Keratinocyte (primary cell): ENCODE measurements around the gene OGFRL1. TPM values are rescaled to one million over a fixed set of nuclear protein-coding genes. Genes with fewer than 3 reads are reported as not detected.

Source experiments
- DNase-seq: peaks from one replicate; pipeline ENCODE4 v3.0.0-alpha.2; 2011; ENCODE audit warnings: low read depth, missing footprints, low spot score
- FAIRE-seq: peaks from 2 replicates; lab custom pipeline; 2011; peaks lifted over from hg19 to GRCh38; lab: Jason Lieb, UNC
- H2AFZ ChIP-seq: 2 replicates; pipeline ENCODE4 v1.6.0; 2012; ENCODE audit warnings: low read length, control low read depth, inconsistent platforms; ENCODE audit not compliant: control insufficient read depth
- H3K27ac ChIP-seq: 2 replicates; pipeline ENCODE4 v1.5.1; 2011; ENCODE audit warnings: low read length; ENCODE audit not compliant: control insufficient read depth, insufficient read depth
- H3K27me3 ChIP-seq: 3 replicates; pipeline ENCODE4 v1.6.0; 2011; ENCODE audit warnings: low read length; ENCODE audit not compliant: control insufficient read depth, insufficient read depth; ENCODE audit errors: extremely low read depth
- H3K36me3 ChIP-seq, 2 experiments: 2 replicates in 1 of 2; 3 replicates in 1 of 2; pipeline ENCODE4 v1.5.1; 2011; ENCODE audit warnings: low read length in 2 of 2, mild to moderate bottlenecking in 1 of 2; ENCODE audit not compliant: control insufficient read depth in 2 of 2, insufficient read depth in 2 of 2; ENCODE audit errors: extremely low read depth in 1 of 2
- H3K4me1 ChIP-seq: 3 replicates; pipeline ENCODE4 v1.5.1; 2011; ENCODE audit warnings: low read length; ENCODE audit not compliant: control insufficient read depth, insufficient read depth; ENCODE audit errors: extremely low read depth
- H3K4me2 ChIP-seq: 3 replicates; pipeline ENCODE4 v1.6.0; 2011; ENCODE audit warnings: low read depth, low read length; ENCODE audit not compliant: control insufficient read depth, insufficient read depth; ENCODE audit errors: extremely low read depth
- H3K4me3 ChIP-seq, 3 experiments: fragments of 200-600 bp in 1 of 3; sonication (generic) in 1 of 3; 2 replicates in 2 of 3; 3 replicates in 1 of 3; pipeline ENCODE4 v1.5.1; 2011 to 2016; ENCODE audit warnings: low read length in 3 of 3, mild to moderate bottlenecking in 3 of 3, control low read depth in 2 of 3, inconsistent platforms in 1 of 3, low read depth in 1 of 3, mixed read lengths in 1 of 3, mixed run types in 1 of 3, moderate library complexity in 1 of 3; ENCODE audit not compliant: control insufficient read depth in 2 of 3, insufficient read depth in 2 of 3; ENCODE audit errors: extremely low read depth in 1 of 3
- H3K79me2 ChIP-seq: 2 replicates; pipeline ENCODE4 v1.6.0; 2012; ENCODE audit warnings: low read length; ENCODE audit not compliant: control insufficient read depth, insufficient read depth
- H3K9ac ChIP-seq: 3 replicates; pipeline ENCODE4 v1.6.0; 2011; ENCODE audit warnings: low read length; ENCODE audit not compliant: control insufficient read depth, insufficient read depth; ENCODE audit errors: extremely low read depth
- H3K9me1 ChIP-seq: 3 replicates; pipeline ENCODE4 v1.6.0; 2011; ENCODE audit warnings: low read length; ENCODE audit not compliant: control insufficient read depth, insufficient read depth; ENCODE audit errors: extremely low read depth
- H3K9me3 ChIP-seq: 2 replicates; pipeline ENCODE4 v1.5.1; 2012; ENCODE audit warnings: low read depth, low read length; ENCODE audit not compliant: control insufficient read depth
- H4K20me1 ChIP-seq: 3 replicates; pipeline ENCODE4 v1.6.0; 2011; ENCODE audit warnings: low read length; ENCODE audit not compliant: control insufficient read depth, insufficient read depth; ENCODE audit errors: extremely low read depth
- EZH2 ChIP-seq: IDR thresholded peaks from one replicate; pipeline ENCODE4 v1.6.1; 2012; ENCODE audit warnings: inconsistent platforms, mild to moderate bottlenecking, low read length, moderate library complexity
- dilution Hi-C: fragments of 300-500 bp; cut with MboI; formaldehyde crosslinking; loops from one replicate; pipeline ENCODE4 v1.7.0; 2020; ENCODE audit warnings: low sequenced_read_pairs; ENCODE audit not compliant: extremely low pct_ligation_motif_present
- polyA plus RNA-seq, 5 experiments: library from polyadenylated mRNA; depleted of rRNA in 3 of 5; stranded (reverse) in 3 of 5; stranded (forward) in 1 of 5; unstranded in 1 of 5; fragments of >200 nt; gene quantifications; 1 replicate in 1 of 5; 2 replicates in 3 of 5; 3 replicates in 1 of 5; pipeline versions ENCODE4 v1.2.1 to v1.2.3, GENCODE V29; 2011 to 2012; ENCODE audit warnings: missing spikeins in 2 of 5, low read depth in 1 of 5, low replicate concordance in 1 of 5
- TF ChIP-seq, protein P1 (sequence below), 3 experiments: IDR thresholded peaks in 1 of 3; conservative IDR thresholded peaks in 1 of 3; optimal IDR thresholded peaks in 1 of 3; 2 replicates in 2 of 3; 3 replicates in 1 of 3; pipeline versions ENCODE3 to v1.5.1; 2011; ENCODE audit warnings: low read length in 3 of 3, mild to moderate bottlenecking in 3 of 3, moderate library complexity in 2 of 3, control low read depth in 1 of 3, inconsistent platforms in 1 of 3; ENCODE audit not compliant: insufficient read depth in 2 of 3; ENCODE audit errors: extremely low read depth in 1 of 3

OGFRL1 gene
- polyA plus RNA-seq, 1 donor (not counting 4 experiments of a cell fraction or from before 2014, with no cell fraction given) = 9.3 TPM

GRCh38 chr6:71346334-71346694 lies 57.7 kb downstream of the OGFRL1 start:
- no peaks in the 10 kb centered on the region for H3K79me2 ChIP-seq
- H3K9me3 ChIP-seq = no peaks in the 10 kb centered on the region
- no peaks in the 10 kb centered on the region for H4K20me1 ChIP-seq
- H3K27ac ChIP-seq = no peak overlapping the region
- DNase-seq (no peak), FAIRE-seq (no peak)
- H3K4me3 ChIP-seq = no peak overlapping the region
- no peaks in the 10 kb centered on the region for H3K9me1 ChIP-seq
- no peak overlapping the region for H2AFZ ChIP-seq
- no peak overlapping the region for H3K4me2 ChIP-seq
- H3K36me3 ChIP-seq = peaks cover 0 to 4% of the 10 kb centered on the region in 2 experiments
- no peaks in the 10 kb centered on the region for H3K4me1 ChIP-seq
- H3K27me3 ChIP-seq = no peaks in the 10 kb centered on the region
- no peak overlapping the region for H3K9ac ChIP-seq
- TF ChIP-seq, protein P1, sequence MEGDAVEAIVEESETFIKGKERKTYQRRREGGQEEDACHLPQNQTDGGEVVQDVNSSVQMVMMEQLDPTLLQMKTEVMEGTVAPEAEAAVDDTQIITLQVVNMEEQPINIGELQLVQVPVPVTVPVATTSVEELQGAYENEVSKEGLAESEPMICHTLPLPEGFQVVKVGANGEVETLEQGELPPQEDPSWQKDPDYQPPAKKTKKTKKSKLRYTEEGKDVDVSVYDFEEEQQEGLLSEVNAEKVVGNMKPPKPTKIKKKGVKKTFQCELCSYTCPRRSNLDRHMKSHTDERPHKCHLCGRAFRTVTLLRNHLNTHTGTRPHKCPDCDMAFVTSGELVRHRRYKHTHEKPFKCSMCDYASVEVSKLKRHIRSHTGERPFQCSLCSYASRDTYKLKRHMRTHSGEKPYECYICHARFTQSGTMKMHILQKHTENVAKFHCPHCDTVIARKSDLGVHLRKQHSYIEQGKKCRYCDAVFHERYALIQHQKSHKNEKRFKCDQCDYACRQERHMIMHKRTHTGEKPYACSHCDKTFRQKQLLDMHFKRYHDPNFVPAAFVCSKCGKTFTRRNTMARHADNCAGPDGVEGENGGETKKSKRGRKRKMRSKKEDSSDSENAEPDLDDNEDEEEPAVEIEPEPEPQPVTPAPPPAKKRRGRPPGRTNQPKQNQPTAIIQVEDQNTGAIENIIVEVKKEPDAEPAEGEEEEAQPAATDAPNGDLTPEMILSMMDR (optimal IDR thresholded peaks at IDR 0.05 in 1 of 3, IDR thresholded peaks at IDR 0.05 in 1 of 3, conservative IDR thresholded peaks at IDR 0.05 in 1 of 3; ENCODE audit: extremely low read depth in 1 of 3, insufficient read depth in 2 of 3, low read length in 3 of 3) = no peak
- TF ChIP-seq EZH2 = no peak
- dilution Hi-C loops = no loop called here

DNA sequence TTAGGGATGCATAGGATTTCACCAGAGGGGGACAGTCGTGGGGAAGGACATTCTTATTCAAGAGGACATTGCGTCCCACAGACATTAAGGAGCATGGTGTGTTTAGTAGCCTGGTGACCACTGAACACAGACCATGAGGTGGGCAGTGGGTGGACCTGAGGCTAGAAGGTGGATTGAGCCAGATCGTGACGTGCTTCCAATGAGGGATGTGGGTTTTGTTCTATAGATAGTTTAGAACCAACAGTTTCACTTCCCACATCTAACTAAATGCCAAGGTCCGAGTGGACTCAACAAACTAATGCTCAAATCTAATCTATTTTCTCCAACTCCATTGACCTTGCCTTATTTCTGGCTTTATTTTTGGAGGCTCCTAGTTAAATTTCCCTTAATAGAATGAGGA lies 58.5 kb downstream of the OGFRL1 start:
- no peaks in the 10 kb centered on the region for H4K20me1 ChIP-seq
- H3K79me2 ChIP-seq = no peaks in the 10 kb centered on the region
- H3K9me3 ChIP-seq = no peaks in the 10 kb centered on the region
- H3K9ac ChIP-seq = no peak overlapping the region
- H2AFZ ChIP-seq = no peak overlapping the region
- dilution Hi-C loops = no loop called here
- H3K27me3 ChIP-seq = no peaks in the 10 kb centered on the region
- H3K4me3 ChIP-seq = no peak overlapping the region
- DNase-seq = no peak
- peaks cover 0 to 4% of the 10 kb centered on the region in 2 experiments for H3K36me3 ChIP-seq
- H3K4me2 ChIP-seq = no peak overlapping the region
- H3K27ac ChIP-seq = no peak overlapping the region
- no peak for FAIRE-seq
- H3K9me1 ChIP-seq = no peaks in the 10 kb centered on the region
- no peaks in the 10 kb centered on the region for H3K4me1 ChIP-seq
- TF ChIP-seq, protein P1 (optimal IDR thresholded peaks at IDR 0.05 in 1 of 3, IDR thresholded peaks at IDR 0.05 in 1 of 3, conservative IDR thresholded peaks at IDR 0.05 in 1 of 3; ENCODE audit: extremely low read depth in 1 of 3, insufficient read depth in 2 of 3, low read length in 3 of 3) = no peak
- no peak for TF ChIP-seq EZH2
